Stimulated activated CD4-positive, alpha-beta T cell treated with anti-CD3 and anti-CD28 coated beads, Interleukin-2, amount 100 ng/mL, for 24 hours (primary cell): Measurements from ENCODE around the gene CST1.

Experiments used
- DNase-seq, 2 donors: peaks; one replicate each; pipeline ENCODE4 v3.0.0-alpha.2; 2020

CST1 gene

DNA sequence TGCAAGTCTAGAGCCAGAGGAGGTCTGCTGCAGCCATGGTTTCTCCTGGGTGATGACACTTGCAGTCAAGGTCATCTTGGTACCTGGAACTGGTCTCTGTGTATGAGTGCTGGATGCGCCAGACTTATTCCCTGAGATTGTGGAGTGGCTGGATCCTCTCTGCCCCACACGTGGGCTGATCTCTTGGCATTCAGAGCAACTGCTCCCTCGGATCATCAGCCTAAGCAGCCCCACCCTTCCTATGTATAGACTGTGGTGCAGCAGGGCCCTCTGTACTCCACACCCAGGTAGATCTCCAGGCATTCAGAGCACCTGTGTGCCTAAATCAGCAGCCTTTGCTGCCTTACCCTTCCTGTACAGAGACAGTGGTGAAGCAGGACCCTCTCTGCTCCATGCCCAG, 49.8 kb downstream of the CST1 start:
- no peak for DNase-seq

GRCh38 chr20:23697947-23698346, 52.8 kb downstream of the CST1 start:
- DNase-seq: no peak
